ENCODE measurements around the gene RAVER2. TPM values are rescaled to one million over a fixed set of nuclear protein-coding genes. Genes with fewer than 3 reads are reported as not detected.

The RAVER2 gene
- total and polyA plus RNA-seq, 2 of the 13 experiments (the other 11 are each of a cell fraction or from before 2014, with no cell fraction given): 11.4 to 15.4 TPM

DNA sequence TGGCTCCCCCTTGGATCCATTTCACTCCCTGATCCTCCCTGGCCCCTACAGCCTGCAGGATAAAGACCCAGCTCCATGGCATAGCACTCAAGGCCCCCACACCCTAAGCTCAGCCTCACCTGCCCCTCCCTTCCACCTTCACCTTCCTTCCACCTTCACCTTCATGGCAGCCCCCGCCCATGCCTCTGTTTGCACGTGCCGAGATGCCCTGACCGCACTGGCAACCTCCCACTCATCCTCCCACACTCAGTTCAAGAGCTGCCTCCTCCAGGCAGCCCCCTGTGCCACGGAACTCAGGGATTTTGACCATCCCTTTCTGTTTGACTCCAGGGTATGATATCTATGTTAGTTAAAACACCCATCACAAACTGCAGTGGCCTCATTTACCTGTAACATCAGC, 109.8 kb downstream of the RAVER2 start:
- ATAC-seq (no peak), DNase-seq (ENCODE audit: low spot score) (no peak), FAIRE-seq (no peak)
- Histone ChIP-seq H3K79me2 (ENCODE audit: insufficient read depth, low read length) (no peaks in the 10 kb centered on the region), H3K4me3 (replicated peaks in 1 of 3; ENCODE audit: insufficient read depth in 1 of 3, low read depth in 2 of 3, low read length in 3 of 3) (no peak overlapping the region), H3K4me1 (ENCODE audit: insufficient read depth, low read length) (no peaks in the 10 kb centered on the region), H2AFZ (ENCODE audit: low read length) (no peak overlapping the region), H3K9ac (ENCODE audit: insufficient read depth, low read depth, low read length) (no peak overlapping the region), H3K27me3 (ENCODE audit: control insufficient read depth in 1 of 2, insufficient read depth in 2 of 2, low read length in 2 of 2) (no peaks in the 10 kb centered on the region), H4K20me1 (ENCODE audit: insufficient read depth, low read length) (no peaks in the 10 kb centered on the region), H3K4me2 (ENCODE audit: low read depth, low read length) (no peak overlapping the region), H3K9me3 (ENCODE audit: low read length) (no peaks in the 10 kb centered on the region), H3K36me3 (replicated peaks in 1 of 2; ENCODE audit: control insufficient read depth in 1 of 2, insufficient read depth in 2 of 2, low read length in 2 of 2) (peaks cover 24 to 66% of the 10 kb centered on the region in 2 experiments), H3K27ac (ENCODE audit: extremely low read length, insufficient read depth, low read length) (no peak overlapping the region)
- ChIA-PET CTCF (ENCODE audit: low intra/inter-chr PET ratio, low total read pairs) (no interaction called here), POLR2A (no interaction called here)
- intact Hi-C loops (cut with micrococcal nuclease; ENCODE audit: unreplicated experiment): no loop called here
- no TSS peak for BruUV-seq (replicated peaks)
- in situ Hi-C loops (cut with HindIII; ENCODE audit: extremely low pct_ligation_motif_present, low pct_unique_long_range_greater_than_20kb): no loop called here
- 94% methylated on average over 5 of the region's 5 CpGs for WGBS (ENCODE audit: low lambda C conversion rate)
- TF ChIP-seq CREB1 (IDR thresholded peaks at IDR 0.05) (no peak), CREB1 (CRISPR knock-in tag; IDR thresholded peaks at IDR 0.05) (no peak), ZNF337 (CRISPR knock-in tag; IDR thresholded peaks at IDR 0.05; ENCODE audit: borderline replicate concordance, low read depth) (no peak), PLRG1 (conservative IDR thresholded peaks at IDR 0.05) (no peak), NR2C2 (CRISPR knock-in tag; IDR thresholded peaks at IDR 0.05; ENCODE audit: borderline replicate concordance) (no peak), MXD4 (CRISPR knock-in tag; IDR thresholded peaks at IDR 0.05) (no peak), ZFP90 (CRISPR knock-in tag; IDR thresholded peaks at IDR 0.05; ENCODE audit: borderline replicate concordance) (no peak)
- TF ChIP-seq, protein P1, sequence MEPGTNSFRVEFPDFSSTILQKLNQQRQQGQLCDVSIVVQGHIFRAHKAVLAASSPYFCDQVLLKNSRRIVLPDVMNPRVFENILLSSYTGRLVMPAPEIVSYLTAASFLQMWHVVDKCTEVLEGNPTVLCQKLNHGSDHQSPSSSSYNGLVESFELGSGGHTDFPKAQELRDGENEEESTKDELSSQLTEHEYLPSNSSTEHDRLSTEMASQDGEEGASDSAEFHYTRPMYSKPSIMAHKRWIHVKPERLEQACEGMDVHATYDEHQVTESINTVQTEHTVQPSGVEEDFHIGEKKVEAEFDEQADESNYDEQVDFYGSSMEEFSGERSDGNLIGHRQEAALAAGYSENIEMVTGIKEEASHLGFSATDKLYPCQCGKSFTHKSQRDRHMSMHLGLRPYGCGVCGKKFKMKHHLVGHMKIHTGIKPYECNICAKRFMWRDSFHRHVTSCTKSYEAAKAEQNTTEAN (CRISPR knock-in tag; conservative IDR thresholded peaks at IDR 0.05): no peak

DNA sequence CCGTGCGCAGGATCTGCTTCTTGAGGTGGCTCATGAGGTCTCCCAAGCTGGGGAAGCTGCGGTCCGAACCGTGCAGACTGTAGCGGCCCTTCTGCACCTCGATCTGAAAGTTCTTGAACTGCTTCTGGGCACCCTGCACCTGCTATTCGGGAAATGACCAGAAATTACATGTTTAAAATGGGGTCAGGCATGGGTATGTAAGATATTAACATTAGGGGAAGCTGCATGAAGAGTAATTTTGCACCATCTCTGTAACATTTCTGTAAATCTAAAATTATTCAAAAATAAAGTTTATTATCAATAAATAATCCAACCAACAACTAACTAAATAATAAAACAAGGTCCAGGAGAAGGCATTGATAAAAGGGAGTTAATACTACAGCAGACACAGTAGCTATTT, 110.7 kb downstream of the RAVER2 start:
- Histone ChIP-seq H3K27me3 (ENCODE audit: control insufficient read depth in 1 of 2, insufficient read depth in 2 of 2, low read length in 2 of 2) (no peaks in the 10 kb centered on the region), H3K27ac (ENCODE audit: extremely low read length, insufficient read depth, low read length) (no peak overlapping the region), H3K9me3 (ENCODE audit: low read length) (no peaks in the 10 kb centered on the region), H3K4me2 (ENCODE audit: low read depth, low read length) (no peak overlapping the region), H3K4me3 (replicated peaks in 1 of 3; ENCODE audit: insufficient read depth in 1 of 3, low read depth in 2 of 3, low read length in 3 of 3) (no peak overlapping the region), H3K4me1 (ENCODE audit: insufficient read depth, low read length) (no peaks in the 10 kb centered on the region), H3K9ac (ENCODE audit: insufficient read depth, low read depth, low read length) (no peak overlapping the region), H3K79me2 (ENCODE audit: insufficient read depth, low read length) (no peaks in the 10 kb centered on the region), H4K20me1 (ENCODE audit: insufficient read depth, low read length) (no peaks in the 10 kb centered on the region), H3K36me3 (replicated peaks in 1 of 2; ENCODE audit: control insufficient read depth in 1 of 2, insufficient read depth in 2 of 2, low read length in 2 of 2) (peaks cover 29 to 67% of the 10 kb centered on the region in 2 experiments), H2AFZ (ENCODE audit: low read length) (no peak overlapping the region)
- DNase-seq (ENCODE audit: low spot score) (no peak), FAIRE-seq (no peak), ATAC-seq (no peak)
- ChIA-PET POLR2A (no interaction called here), CTCF (ENCODE audit: low intra/inter-chr PET ratio, low total read pairs) (no interaction called here)
- intact Hi-C loops (cut with micrococcal nuclease; ENCODE audit: unreplicated experiment): no loop called here
- WGBS (ENCODE audit: low lambda C conversion rate): 99% methylated on average over 6 of the region's 8 CpGs
- in situ Hi-C loops (cut with HindIII; ENCODE audit: extremely low pct_ligation_motif_present, low pct_unique_long_range_greater_than_20kb): no loop called here
- no TSS peak for BruUV-seq (replicated peaks)
- TF ChIP-seq PRPF4 (IDR thresholded peaks at IDR 0.05; ENCODE audit: low read depth, low read length, poor library complexity, severe bottlenecking) (no peak), ZNF562 (CRISPR knock-in tag; IDR thresholded peaks at IDR 0.05; ENCODE audit: borderline replicate concordance) (no peak), ZNF354B (CRISPR knock-in tag; IDR thresholded peaks at IDR 0.05) (no peak), HMG20A (CRISPR knock-in tag; IDR thresholded peaks at IDR 0.05; ENCODE audit: borderline replicate concordance) (no peak), ZNF878 (CRISPR knock-in tag; IDR thresholded peaks at IDR 0.05) (no peak), RFXANK (CRISPR knock-in tag; IDR thresholded peaks at IDR 0.05) (no peak), ZNF547 (CRISPR knock-in tag; IDR thresholded peaks at IDR 0.05) (no peak)
